GM23338 (cell line): ENCODE results near the gene PLXNB2. TPM values are rescaled to one million over a fixed set of nuclear protein-coding genes. Genes with fewer than 3 reads are reported as not detected.

Experiments
- ATAC-seq: fragments of 200-7000 bp; cut with Tn5 transposase; 3 replicates; pipeline ENCODE4 v1.9.1; 2020
- DNase-seq: peaks from one replicate; pipeline ENCODE4 v3.0.0-alpha.2; 2015; ENCODE audit warnings: low spot score
- H2AFZ ChIP-seq: fragments of 200-600 bp; sonication (generic); 2 replicates; pipeline ENCODE4 v1.8.0; 2016; ENCODE audit warnings: antibody characterized with exemption, mild to moderate bottlenecking, moderate library complexity
- H3F3A ChIP-seq: fragments of 200-600 bp; sonication (generic); replicated peaks from 2 replicates; pipeline ENCODE4 v1.8.0; 2017; ENCODE audit warnings: antibody characterized with exemption, mixed run types, low read depth
- H3K27ac ChIP-seq: fragments of 200-600 bp; sonication (generic); 2 replicates; pipeline ENCODE4 v1.6.1; 2016; ENCODE audit warnings: low read depth
- H3K27me3 ChIP-seq: fragments of 200-600 bp; sonication (generic); 2 replicates; pipeline ENCODE4 v1.8.0; 2016; ENCODE audit warnings: mild to moderate bottlenecking, mixed run types, moderate library complexity; ENCODE audit not compliant: insufficient read depth
- H3K36me3 ChIP-seq: fragments of 200-600 bp; sonication (generic); 2 replicates; pipeline ENCODE4 v1.8.0; 2016; ENCODE audit warnings: mild to moderate bottlenecking; ENCODE audit not compliant: insufficient read depth
- H3K4me1 ChIP-seq: fragments of 200-600 bp; sonication (generic); 2 replicates; pipeline ENCODE4 v1.8.0; 2016; ENCODE audit warnings: mild to moderate bottlenecking, moderate library complexity; ENCODE audit not compliant: insufficient read depth
- H3K4me2 ChIP-seq: fragments of 200-600 bp; sonication (generic); 2 replicates; pipeline ENCODE4 v1.7.1; 2017; ENCODE audit warnings: mixed run types
- H3K4me3 ChIP-seq: fragments of 200-600 bp; sonication (generic); 2 replicates; pipeline ENCODE4 v1.6.1; 2016; ENCODE audit warnings: mixed run types
- H3K79me2 ChIP-seq: fragments of 200-600 bp; sonication (generic); replicated peaks from 2 replicates; pipeline ENCODE4 v1.8.0; 2017; ENCODE audit warnings: mild to moderate bottlenecking; ENCODE audit not compliant: insufficient read depth
- H3K9me2 ChIP-seq: fragments of 200-600 bp; sonication (generic); 2 replicates; pipeline ENCODE4 v1.8.0; 2017; ENCODE audit not compliant: insufficient read depth
- H4K20me1 ChIP-seq: fragments of 200-600 bp; sonication (generic); replicated peaks from 2 replicates; pipeline ENCODE4 v1.8.0; 2017; ENCODE audit warnings: mild to moderate bottlenecking; ENCODE audit not compliant: insufficient read depth
- H3K27ac Mint-ChIP-seq: 2 replicates; pipeline ENCODE4 v1.8.0; 2020; ENCODE audit warnings: inconsistent platforms, mild to moderate bottlenecking, moderate library complexity, mixed read lengths
- H3K27me3 Mint-ChIP-seq: 3 replicates; pipeline ENCODE4 v1.8.0; 2022; ENCODE audit warnings: low read depth, mild to moderate bottlenecking, moderate library complexity, mixed read lengths, inconsistent platforms; ENCODE audit not compliant: insufficient read depth, poor library complexity
- H3K36me3 Mint-ChIP-seq: 3 replicates; pipeline ENCODE4 v1.8.0; 2021; ENCODE audit warnings: low read depth, mild to moderate bottlenecking, inconsistent platforms, moderate library complexity, mixed read lengths
- H3K4me1 Mint-ChIP-seq: 3 replicates; pipeline ENCODE4 v1.8.0; 2020; ENCODE audit warnings: mild to moderate bottlenecking, inconsistent platforms, mixed read lengths
- H3K4me3 Mint-ChIP-seq: 3 replicates; pipeline ENCODE4 v1.8.0; 2021; ENCODE audit warnings: moderate library complexity, mild to moderate bottlenecking, inconsistent platforms, mixed read lengths
- H3K9me3 Mint-ChIP-seq: 3 replicates; pipeline ENCODE4 v1.8.0; 2020; ENCODE audit warnings: moderate library complexity, mild to moderate bottlenecking, inconsistent platforms, mixed read lengths
- CREB1 ChIP-seq: fragments of 250-450 bp; sonication (Bioruptor Pico); IDR thresholded peaks from 2 replicates; pipeline ENCODE4 v1.5.0; 2020; ENCODE audit warnings: low read depth, mild to moderate bottlenecking, moderate library complexity
- CTCF ChIP-seq, 2 experiments: fragments of 200-600 bp in 1 of 2; sonication (generic) in 1 of 2; conservative IDR thresholded peaks; 2 replicates each; pipeline versions ENCODE4 v1.5.1 to v1.6.1; 2016 to 2017; ENCODE audit warnings: antibody characterized with exemption in 2 of 2, low read depth in 2 of 2, mild to moderate bottlenecking in 2 of 2, moderate library complexity in 1 of 2
- ETS1 ChIP-seq: IDR thresholded peaks from 2 replicates; pipeline ENCODE4 v1.6.1; 2016; ENCODE audit warnings: antibody characterized with exemption
- EZH2 ChIP-seq: fragments of 200-600 bp; sonication (generic); IDR thresholded peaks from one replicate; pipeline ENCODE4 v1.8.0; 2017; ENCODE audit warnings: antibody characterized with exemption, mild to moderate bottlenecking, low read depth; ENCODE audit not compliant: unreplicated experiment
- POLR2AphosphoS5 ChIP-seq: IDR thresholded peaks from 2 replicates; pipeline ENCODE4 v1.6.1; 2016; ENCODE audit warnings: antibody characterized with exemption, low read depth
- REST ChIP-seq: IDR thresholded peaks from one replicate; pipeline ENCODE4 v1.6.1; 2018; ENCODE audit warnings: antibody characterized with exemption; ENCODE audit not compliant: unreplicated experiment
- polyA plus RNA-seq: library from polyadenylated mRNA; unstranded; fragments of >200 nt; fragmentation: Nextera tagmentation; extraction: Ambion mirVana; gene quantifications from 2 replicates; pipeline ENCODE4 v1.2.1, GENCODE V29; 2016
- total RNA-seq: library from RNA; depleted of rRNA; stranded (reverse); fragments of >200 nt; shearing (Covaris generic); gene quantifications from 2 replicates; pipeline ENCODE4 v1.2.3, GENCODE V29; 2014

PLXNB2 gene
- total and polyA plus RNA-seq, 2 experiments from 2014 or later = 29.1 to 66.3 TPM

GRCh38 chr22:50238755-50239154, 68.7 kb downstream of the PLXNB2 start (continued):
- TF ChIP-seq EZH2 (no peak), ETS1 (no peak), POLR2AphosphoS5 (no peak), REST (no peak), CREB1 (CRISPR knock-in tag) (no peak), CTCF (conservative IDR thresholded peaks at IDR 0.05; ENCODE audit: low read depth in 2 of 2) (no peak)

GRCh38 chr22:50236731-50237409, 70.6 kb downstream of the PLXNB2 start:
- H3K4me3 Mint-ChIP-seq = no peak overlapping the region
- TF ChIP-seq EZH2 = no peak
- no peak for TF ChIP-seq REST
- peak; percentile 52 to 55 for TF ChIP-seq CTCF (conservative IDR thresholded peaks at IDR 0.05; ENCODE audit: low read depth in 2 of 2)
- no peak overlapping the region for H3K4me3 ChIP-seq
- DNase-seq = peak; percentile 61
- peaks cover 8% of the 10 kb centered on the region; the same call in 2 of the 3 replicates for H3K9me3 Mint-ChIP-seq
- no peak overlapping the region for H3K27ac ChIP-seq
- H3K27me3 Mint-ChIP-seq = peaks cover 10% of the 10 kb centered on the region
- peaks cover 33% of the 10 kb centered on the region for H3K79me2 ChIP-seq
- 0 out of 2 replicates have a peak, but pooled peaks cover 5% of the 10 kb centered on the region for H3F3A ChIP-seq
- H3K4me2 ChIP-seq = no peak overlapping the region
- peaks cover 7% of the 10 kb centered on the region for H3K4me1 Mint-ChIP-seq
- peaks cover 16% of the 10 kb centered on the region for H3K36me3 Mint-ChIP-seq
- H2AFZ ChIP-seq = no peak overlapping the region
- no peaks in the 10 kb centered on the region for H3K9me2 ChIP-seq
- H4K20me1 ChIP-seq = peaks cover 6% of the 10 kb centered on the region; the same call in 1 of the 2 replicates
- H3K27me3 ChIP-seq = no peaks in the 10 kb centered on the region
- no peak overlapping the region; the same call in 1 of the 2 replicates for H3K27ac Mint-ChIP-seq
- no peaks in the 10 kb centered on the region for H3K4me1 ChIP-seq
- ATAC-seq = peak; percentile 51
- H3K36me3 ChIP-seq = no peaks in the 10 kb centered on the region
